GM12878 (cell line): Measurements from ENCODE around the gene IDI2. TPM values are rescaled to one million over a fixed set of nuclear protein-coding genes. Genes with fewer than 3 reads are reported as not detected.

ENCODE experiments used
- ATF7 ChIP-seq: fragments of 450-650 bp; IDR thresholded peaks from 2 replicates; pipeline ENCODE4 v1.6.1; 2016; ENCODE audit warnings: low read depth, mild to moderate bottlenecking
- CBX3 ChIP-seq: fragments of 200-600 bp; sonication (generic); IDR thresholded peaks from 2 replicates; pipeline ENCODE4 v1.6.1; 2016; ENCODE audit warnings: low read depth, borderline replicate concordance
- FOS ChIP-seq: IDR thresholded peaks from 3 replicates; pipeline ENCODE4 v1.6.1; 2011; ENCODE audit warnings: borderline replicate concordance; ENCODE audit not compliant: insufficient read length; ENCODE audit errors: extremely low read depth
- GATAD2B ChIP-seq: fragments of 450-650 bp; conservative IDR thresholded peaks from 2 replicates; pipeline ENCODE4 v1.6.1; 2017; ENCODE audit warnings: low read depth, mild to moderate bottlenecking, moderate library complexity
- JUND ChIP-seq: IDR thresholded peaks from 2 replicates; pipeline ENCODE4 v1.6.1; 2012; ENCODE audit warnings: low read depth, mild to moderate bottlenecking, low read length, improper control_type of control experiment, moderate library complexity
- PAX8 ChIP-seq: fragments of 450-650 bp; IDR thresholded peaks from 2 replicates; pipeline ENCODE4 v1.6.1; 2017; ENCODE audit warnings: mild to moderate bottlenecking, moderate library complexity
- SMAD5 ChIP-seq: IDR thresholded peaks from 2 replicates; pipeline ENCODE4 v1.6.1; 2016; ENCODE audit warnings: antibody characterized with exemption, low read depth
- SREBF1 ChIP-seq: IDR thresholded peaks from 2 replicates; pipeline ENCODE4 v1.6.1; 2012; ENCODE audit warnings: mild to moderate bottlenecking, low read length
- polyA plus RNA-seq, 11 experiments: library from polyadenylated mRNA; depleted of rRNA in 4 of 11; unstranded in 6 of 11; stranded (reverse) in 5 of 11; fragments of >200 nt; fragmentation: Nextera tagmentation in 4 of 11; fragmentation: Illumina TruSeq in 1 of 11; extraction: Ambion mirVana in 4 of 11; extraction: Trizol in 1 of 11; gene quantifications; 1 replicate in 1 of 11; 2 replicates in 10 of 11; pipeline versions ENCODE4 v1.2.1 to v1.2.3, GENCODE V29; 2011 to 2016; ENCODE audit warnings: inconsistent platforms in 2 of 11, missing spikeins in 2 of 11, low read depth in 1 of 11
- total RNA-seq, 4 experiments: library from RNA; depleted of rRNA in 3 of 4; stranded (reverse); fragments of >200 nt in 3 of 4; fragmentation: Illumina TruSeq in 1 of 4; extraction: Trizol in 1 of 4; gene quantifications; 2 replicates each; pipeline versions ENCODE4 v1.2.1 to v1.2.3, GENCODE V29; 2013 to 2021
- TF ChIP-seq, protein P1 (sequence below): fragments of 450-650 bp; formaldehyde crosslinking; IDR thresholded peaks from 2 replicates; pipeline ENCODE4 v1.4.0; 2020; ENCODE audit warnings: mild to moderate bottlenecking, moderate library complexity
- TF ChIP-seq, protein P2 (sequence below): IDR thresholded peaks from 2 replicates; pipeline ENCODE4 v1.6.1; 2012; ENCODE audit warnings: mild to moderate bottlenecking, low read depth, low read length
- TF ChIP-seq, protein P3 (sequence below): IDR thresholded peaks from 2 replicates; pipeline ENCODE4 v1.6.1; 2012; ENCODE audit warnings: low read depth, low read length, improper control_type of control experiment
- TF ChIP-seq, protein P4 (sequence below): fragments of 450-650 bp; IDR thresholded peaks from 2 replicates; pipeline ENCODE4 v1.6.1; 2017; ENCODE audit warnings: mild to moderate bottlenecking, moderate library complexity
- TF ChIP-seq, protein P5 (sequence below): IDR thresholded peaks from 2 replicates; pipeline ENCODE4 v1.6.1; 2012; ENCODE audit warnings: low read length, inconsistent platforms

IDI2 gene
- total and polyA plus RNA-seq, 10 of the 15 experiments (the other 5 are each of a cell fraction or from before 2014, with no cell fraction given), result 0.06 TPM; not detected in 9

DNA sequence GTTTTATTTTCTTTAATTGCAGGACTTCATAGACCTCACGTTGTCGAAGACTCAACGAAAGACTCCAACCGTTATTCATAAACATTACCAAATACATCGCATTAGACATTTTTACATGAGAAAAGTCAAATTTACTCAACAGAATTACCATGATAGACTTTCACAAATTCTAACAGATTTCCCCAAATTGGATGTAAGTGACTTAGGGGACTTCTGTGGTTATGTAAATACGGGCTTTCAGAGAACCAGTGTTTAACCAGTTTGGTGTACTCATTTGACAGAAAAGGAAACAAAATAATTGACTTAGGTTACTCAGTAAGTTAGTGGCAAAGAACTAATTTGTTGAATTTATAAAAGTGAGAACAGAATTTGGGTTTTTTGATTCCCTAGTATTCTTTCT, 33.2 kb downstream of the IDI2 start (continued):
- TF ChIP-seq, protein P1, sequence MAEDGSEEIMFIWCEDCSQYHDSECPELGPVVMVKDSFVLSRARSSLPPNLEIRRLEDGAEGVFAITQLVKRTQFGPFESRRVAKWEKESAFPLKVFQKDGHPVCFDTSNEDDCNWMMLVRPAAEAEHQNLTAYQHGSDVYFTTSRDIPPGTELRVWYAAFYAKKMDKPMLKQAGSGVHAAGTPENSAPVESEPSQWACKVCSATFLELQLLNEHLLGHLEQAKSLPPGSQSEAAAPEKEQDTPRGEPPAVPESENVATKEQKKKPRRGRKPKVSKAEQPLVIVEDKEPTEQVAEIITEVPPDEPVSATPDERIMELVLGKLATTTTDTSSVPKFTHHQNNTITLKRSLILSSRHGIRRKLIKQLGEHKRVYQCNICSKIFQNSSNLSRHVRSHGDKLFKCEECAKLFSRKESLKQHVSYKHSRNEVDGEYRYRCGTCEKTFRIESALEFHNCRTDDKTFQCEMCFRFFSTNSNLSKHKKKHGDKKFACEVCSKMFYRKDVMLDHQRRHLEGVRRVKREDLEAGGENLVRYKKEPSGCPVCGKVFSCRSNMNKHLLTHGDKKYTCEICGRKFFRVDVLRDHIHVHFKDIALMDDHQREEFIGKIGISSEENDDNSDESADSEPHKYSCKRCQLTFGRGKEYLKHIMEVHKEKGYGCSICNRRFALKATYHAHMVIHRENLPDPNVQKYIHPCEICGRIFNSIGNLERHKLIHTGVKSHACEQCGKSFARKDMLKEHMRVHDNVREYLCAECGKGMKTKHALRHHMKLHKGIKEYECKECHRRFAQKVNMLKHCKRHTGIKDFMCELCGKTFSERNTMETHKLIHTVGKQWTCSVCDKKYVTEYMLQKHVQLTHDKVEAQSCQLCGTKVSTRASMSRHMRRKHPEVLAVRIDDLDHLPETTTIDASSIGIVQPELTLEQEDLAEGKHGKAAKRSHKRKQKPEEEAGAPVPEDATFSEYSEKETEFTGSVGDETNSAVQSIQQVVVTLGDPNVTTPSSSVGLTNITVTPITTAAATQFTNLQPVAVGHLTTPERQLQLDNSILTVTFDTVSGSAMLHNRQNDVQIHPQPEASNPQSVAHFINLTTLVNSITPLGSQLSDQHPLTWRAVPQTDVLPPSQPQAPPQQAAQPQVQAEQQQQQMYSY, result no peak
- TF ChIP-seq, protein P2, sequence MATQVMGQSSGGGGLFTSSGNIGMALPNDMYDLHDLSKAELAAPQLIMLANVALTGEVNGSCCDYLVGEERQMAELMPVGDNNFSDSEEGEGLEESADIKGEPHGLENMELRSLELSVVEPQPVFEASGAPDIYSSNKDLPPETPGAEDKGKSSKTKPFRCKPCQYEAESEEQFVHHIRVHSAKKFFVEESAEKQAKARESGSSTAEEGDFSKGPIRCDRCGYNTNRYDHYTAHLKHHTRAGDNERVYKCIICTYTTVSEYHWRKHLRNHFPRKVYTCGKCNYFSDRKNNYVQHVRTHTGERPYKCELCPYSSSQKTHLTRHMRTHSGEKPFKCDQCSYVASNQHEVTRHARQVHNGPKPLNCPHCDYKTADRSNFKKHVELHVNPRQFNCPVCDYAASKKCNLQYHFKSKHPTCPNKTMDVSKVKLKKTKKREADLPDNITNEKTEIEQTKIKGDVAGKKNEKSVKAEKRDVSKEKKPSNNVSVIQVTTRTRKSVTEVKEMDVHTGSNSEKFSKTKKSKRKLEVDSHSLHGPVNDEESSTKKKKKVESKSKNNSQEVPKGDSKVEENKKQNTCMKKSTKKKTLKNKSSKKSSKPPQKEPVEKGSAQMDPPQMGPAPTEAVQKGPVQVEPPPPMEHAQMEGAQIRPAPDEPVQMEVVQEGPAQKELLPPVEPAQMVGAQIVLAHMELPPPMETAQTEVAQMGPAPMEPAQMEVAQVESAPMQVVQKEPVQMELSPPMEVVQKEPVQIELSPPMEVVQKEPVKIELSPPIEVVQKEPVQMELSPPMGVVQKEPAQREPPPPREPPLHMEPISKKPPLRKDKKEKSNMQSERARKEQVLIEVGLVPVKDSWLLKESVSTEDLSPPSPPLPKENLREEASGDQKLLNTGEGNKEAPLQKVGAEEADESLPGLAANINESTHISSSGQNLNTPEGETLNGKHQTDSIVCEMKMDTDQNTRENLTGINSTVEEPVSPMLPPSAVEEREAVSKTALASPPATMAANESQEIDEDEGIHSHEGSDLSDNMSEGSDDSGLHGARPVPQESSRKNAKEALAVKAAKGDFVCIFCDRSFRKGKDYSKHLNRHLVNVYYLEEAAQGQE, result no peak
- TF ChIP-seq, protein P3, sequence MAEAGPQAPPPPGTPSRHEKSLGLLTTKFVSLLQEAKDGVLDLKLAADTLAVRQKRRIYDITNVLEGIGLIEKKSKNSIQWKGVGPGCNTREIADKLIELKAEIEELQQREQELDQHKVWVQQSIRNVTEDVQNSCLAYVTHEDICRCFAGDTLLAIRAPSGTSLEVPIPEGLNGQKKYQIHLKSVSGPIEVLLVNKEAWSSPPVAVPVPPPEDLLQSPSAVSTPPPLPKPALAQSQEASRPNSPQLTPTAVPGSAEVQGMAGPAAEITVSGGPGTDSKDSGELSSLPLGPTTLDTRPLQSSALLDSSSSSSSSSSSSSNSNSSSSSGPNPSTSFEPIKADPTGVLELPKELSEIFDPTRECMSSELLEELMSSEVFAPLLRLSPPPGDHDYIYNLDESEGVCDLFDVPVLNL, result no peak
- TF ChIP-seq, protein P4, sequence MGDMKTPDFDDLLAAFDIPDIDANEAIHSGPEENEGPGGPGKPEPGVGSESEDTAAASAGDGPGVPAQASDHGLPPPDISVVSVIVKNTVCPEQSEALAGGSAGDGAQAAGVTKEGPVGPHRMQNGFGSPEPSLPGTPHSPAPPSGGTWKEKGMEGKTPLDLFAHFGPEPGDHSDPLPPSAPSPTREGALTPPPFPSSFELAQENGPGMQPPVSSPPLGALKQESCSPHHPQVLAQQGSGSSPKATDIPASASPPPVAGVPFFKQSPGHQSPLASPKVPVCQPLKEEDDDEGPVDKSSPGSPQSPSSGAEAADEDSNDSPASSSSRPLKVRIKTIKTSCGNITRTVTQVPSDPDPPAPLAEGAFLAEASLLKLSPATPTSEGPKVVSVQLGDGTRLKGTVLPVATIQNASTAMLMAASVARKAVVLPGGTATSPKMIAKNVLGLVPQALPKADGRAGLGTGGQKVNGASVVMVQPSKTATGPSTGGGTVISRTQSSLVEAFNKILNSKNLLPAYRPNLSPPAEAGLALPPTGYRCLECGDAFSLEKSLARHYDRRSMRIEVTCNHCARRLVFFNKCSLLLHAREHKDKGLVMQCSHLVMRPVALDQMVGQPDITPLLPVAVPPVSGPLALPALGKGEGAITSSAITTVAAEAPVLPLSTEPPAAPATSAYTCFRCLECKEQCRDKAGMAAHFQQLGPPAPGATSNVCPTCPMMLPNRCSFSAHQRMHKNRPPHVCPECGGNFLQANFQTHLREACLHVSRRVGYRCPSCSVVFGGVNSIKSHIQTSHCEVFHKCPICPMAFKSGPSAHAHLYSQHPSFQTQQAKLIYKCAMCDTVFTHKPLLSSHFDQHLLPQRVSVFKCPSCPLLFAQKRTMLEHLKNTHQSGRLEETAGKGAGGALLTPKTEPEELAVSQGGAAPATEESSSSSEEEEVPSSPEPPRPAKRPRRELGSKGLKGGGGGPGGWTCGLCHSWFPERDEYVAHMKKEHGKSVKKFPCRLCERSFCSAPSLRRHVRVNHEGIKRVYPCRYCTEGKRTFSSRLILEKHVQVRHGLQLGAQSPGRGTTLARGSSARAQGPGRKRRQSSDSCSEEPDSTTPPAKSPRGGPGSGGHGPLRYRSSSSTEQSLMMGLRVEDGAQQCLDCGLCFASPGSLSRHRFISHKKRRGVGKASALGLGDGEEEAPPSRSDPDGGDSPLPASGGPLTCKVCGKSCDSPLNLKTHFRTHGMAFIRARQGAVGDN, result no peak
- TF ChIP-seq PAX8 (no peak), JUND (no peak), ATF7 (0 out of 2 replicates have a peak, but pooled peaks have one; percentile 25), CBX3 (no peak), FOS (no peak), GATAD2B (no peak), SMAD5 (no peak), SREBF1 (no peak)
- TF ChIP-seq, protein P5, sequence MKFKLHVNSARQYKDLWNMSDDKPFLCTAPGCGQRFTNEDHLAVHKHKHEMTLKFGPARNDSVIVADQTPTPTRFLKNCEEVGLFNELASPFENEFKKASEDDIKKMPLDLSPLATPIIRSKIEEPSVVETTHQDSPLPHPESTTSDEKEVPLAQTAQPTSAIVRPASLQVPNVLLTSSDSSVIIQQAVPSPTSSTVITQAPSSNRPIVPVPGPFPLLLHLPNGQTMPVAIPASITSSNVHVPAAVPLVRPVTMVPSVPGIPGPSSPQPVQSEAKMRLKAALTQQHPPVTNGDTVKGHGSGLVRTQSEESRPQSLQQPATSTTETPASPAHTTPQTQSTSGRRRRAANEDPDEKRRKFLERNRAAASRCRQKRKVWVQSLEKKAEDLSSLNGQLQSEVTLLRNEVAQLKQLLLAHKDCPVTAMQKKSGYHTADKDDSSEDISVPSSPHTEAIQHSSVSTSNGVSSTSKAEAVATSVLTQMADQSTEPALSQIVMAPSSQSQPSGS, result no peak
